ENCODE data around the gene MAP3K10.

- TF ChIP-seq EZH2 (optimal IDR thresholded peaks at IDR 0.05; ENCODE audit: low read depth, low read length) = no peak
- no peak for TF ChIP-seq CTCF (IDR thresholded peaks at IDR 0.05; ENCODE audit: low read length)
- no peak for TF ChIP-seq EZH2phosphoT487 (IDR thresholded peaks at IDR 0.05; ENCODE audit: low read length)
Measured at GRCh38 chr19:40214936-40215335, 23.7 kb downstream of the MAP3K10 start.

All from MM.1S (cell line).